Activated CD4-positive, alpha-beta T cell treated with anti-CD3 and anti-CD28 coated beads, Interleukin-2, Interleukin-4, amounts not matched to agents 100 ng/mL and 50 ng/mL, durations not matched to agents 16 hours and 8 hours (primary cell): Measurements from ENCODE around the gene LGALS14.

Experiments
- DNase-seq: peaks from one replicate; pipeline ENCODE4 v3.0.0-alpha.2; 2020; ENCODE audit warnings: low spot score

The LGALS14 gene

DNA sequence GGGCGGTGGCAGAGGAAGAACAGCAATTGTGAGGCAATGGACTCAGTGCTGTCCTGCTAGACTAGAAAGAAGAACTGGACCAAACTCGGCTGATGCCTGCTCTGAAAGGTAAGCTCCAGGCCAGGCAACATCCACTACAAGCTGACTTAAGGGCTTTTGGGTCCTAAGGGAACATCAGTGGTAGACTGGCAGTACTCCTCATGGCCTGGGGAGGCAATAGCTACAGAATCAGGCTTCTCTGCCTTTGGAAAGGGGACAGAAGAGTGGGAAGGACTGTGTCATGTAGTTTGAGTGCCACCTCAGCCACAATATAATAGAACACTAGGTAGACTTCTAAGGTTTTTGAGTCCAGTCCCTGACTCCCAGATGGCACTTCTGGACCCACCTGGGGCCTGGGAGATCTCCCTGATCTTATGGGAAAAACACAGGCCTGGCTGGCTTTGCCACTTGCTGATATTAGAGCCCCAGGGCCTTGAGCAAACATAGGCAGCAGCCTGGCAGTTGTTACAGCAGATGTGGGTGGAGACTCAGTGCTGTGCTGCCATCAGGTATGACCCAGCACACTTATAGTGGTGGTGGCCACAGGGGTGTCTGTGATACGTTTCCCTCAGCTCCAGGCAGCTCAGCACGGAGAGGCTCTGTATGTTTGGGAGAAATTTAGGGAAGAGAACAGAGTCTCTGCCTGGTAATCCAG is 42.7 kb downstream of the LGALS14 start:
- DNase-seq = no peak

DNA sequence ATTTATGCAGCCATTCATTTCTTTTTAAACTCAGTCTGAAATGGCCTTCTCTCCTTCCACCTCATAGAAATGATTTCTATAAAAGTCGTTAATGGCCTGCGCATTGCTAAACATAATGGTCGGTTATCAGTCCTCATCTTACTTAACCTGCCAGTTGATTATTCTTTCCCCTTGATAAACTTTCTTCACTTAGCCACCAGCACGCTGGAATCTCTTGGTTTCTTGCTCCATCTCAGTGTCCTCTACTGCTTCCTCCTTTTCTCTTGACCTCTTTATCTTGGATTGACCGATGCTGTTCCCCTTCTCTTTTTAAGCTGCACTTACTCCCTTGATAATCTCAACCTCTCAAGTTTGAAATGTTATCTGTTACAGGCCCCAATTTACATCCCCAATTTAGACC is 45.7 kb downstream of the LGALS14 start:
- DNase-seq = no peak

DNA sequence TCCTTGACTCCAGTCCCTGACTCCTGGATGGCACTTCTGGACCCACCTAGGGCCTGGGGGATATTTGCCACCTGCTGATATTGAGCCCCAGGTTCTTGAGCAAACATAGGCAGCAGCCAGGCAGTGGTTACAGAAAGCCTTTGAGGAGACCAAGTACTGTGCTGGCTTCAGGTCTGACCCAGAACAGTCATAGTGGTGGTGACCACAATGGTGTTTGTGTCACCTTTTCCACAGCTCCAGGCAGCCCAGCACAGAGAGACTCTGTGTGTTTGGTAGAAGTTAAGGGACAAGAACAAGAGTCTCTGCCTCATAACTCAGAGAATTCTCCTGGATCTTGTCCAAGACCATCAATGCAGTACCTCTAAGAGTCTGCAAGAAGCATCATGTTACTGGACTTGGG is 48.1 kb downstream of the LGALS14 start:
- no peak for DNase-seq

DNA sequence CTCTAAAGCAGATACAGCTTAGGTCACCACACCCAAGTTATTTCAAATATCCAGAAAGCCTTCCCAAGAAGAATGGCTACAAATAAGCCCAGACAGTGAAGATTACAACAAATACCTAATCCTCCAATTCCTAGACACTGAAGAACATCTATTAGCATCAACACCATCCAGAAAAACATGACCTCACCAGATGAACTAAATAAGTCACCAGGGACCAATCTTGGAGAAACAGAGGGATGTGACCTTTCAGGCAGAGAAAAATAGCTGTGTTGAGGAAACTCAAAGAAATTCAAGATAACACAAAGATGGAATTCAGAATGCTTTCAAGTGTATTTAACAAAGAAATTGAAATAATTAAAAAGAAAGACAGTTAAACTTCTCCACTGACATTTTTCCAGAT is 48.5 kb downstream of the LGALS14 start:
- DNase-seq = no peak

DNA sequence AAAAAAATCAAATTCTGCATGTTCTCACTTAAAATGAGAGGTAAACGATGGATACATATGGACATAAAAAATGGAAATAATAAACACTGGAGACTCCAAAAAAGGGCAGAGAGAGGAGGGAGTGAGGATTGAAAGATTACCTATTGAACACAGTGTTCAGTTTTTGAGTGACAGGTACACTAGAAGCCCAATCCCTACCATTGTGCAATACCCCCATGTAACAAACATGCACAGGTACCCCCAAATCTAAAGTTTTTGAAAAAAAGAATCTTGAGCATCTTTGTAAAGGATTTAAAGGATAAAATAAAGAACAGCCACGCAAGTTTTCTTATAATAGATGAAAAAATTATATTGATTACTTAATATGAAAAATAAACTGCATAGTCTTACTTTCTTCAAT is 50.3 kb downstream of the LGALS14 start:
- DNase-seq = no peak

DNA sequence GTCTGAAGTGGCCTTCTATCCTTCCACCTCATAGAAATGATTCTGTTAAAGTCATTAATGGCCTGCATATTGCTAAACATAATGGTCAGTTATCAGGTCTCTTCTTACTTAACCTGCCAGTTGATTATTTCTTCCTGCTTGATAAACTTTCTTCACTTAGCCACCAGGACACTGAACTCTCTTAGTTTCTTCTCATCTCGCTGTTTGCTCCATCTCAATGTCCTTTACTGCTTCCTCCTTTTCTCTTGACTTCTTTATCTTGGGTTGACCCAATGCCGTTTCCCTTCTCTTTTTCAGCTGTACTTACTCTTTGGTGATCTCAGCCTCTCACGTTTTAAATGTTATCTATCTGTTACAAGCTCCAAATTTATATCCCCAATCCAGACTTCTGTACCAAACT is 50.7 kb downstream of the LGALS14 start:
- DNase-seq = no peak
